ENCODE measurements around the gene CENPX. TPM values are rescaled to one million over a fixed set of nuclear protein-coding genes. Genes with fewer than 3 reads are reported as not detected.
A peak's percentile ranks its signal among the peaks of the same experiment; 100 is the strongest.

The CENPX gene
- total and polyA plus RNA-seq, 2 of the 13 experiments (the other 11 are each of a cell fraction or from before 2014, with no cell fraction given): 92.7 to 170 TPM

DNA sequence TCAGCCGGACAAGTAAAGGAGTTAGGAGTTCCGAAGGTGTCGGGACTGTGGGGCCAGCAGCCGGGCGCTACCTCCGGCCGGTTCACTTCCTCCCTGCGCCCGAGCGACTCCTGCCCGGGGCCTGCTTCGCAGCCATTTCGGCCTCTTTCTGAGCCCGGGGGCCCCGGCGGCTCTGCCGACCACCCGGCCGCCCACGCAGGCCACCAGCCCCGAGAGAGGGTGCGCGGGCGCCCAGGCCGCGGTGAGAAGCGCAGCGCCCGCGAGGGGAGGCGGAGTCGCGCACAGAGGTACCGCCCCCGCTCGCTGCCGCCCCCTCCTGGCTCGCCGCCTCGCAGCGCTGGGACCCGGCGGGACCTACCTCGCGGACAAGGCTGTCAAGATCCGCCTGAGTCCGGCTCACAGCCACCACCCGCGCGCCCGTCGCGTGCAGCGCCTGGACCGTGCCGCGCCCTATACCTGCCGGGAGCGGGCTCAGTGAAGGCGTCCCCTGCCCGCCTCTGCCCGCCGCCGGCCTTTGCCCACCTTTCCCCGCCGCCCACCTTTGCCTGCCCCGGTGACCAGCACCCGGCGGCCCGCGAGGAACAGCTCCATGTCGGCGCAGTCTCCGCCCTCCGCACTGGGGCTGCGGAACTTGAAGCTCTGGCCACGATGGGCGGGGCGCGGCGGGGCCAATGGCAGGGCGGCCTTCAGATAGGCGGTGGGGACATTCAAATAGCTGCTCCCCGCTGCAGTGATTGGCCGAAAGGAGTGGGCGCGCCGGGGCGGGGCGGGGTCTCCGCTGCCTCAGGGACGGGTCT, 14.6 kb upstream of the CENPX start, which contains the start of gene DCXR (continued):
- TF ChIP-seq, protein P1, sequence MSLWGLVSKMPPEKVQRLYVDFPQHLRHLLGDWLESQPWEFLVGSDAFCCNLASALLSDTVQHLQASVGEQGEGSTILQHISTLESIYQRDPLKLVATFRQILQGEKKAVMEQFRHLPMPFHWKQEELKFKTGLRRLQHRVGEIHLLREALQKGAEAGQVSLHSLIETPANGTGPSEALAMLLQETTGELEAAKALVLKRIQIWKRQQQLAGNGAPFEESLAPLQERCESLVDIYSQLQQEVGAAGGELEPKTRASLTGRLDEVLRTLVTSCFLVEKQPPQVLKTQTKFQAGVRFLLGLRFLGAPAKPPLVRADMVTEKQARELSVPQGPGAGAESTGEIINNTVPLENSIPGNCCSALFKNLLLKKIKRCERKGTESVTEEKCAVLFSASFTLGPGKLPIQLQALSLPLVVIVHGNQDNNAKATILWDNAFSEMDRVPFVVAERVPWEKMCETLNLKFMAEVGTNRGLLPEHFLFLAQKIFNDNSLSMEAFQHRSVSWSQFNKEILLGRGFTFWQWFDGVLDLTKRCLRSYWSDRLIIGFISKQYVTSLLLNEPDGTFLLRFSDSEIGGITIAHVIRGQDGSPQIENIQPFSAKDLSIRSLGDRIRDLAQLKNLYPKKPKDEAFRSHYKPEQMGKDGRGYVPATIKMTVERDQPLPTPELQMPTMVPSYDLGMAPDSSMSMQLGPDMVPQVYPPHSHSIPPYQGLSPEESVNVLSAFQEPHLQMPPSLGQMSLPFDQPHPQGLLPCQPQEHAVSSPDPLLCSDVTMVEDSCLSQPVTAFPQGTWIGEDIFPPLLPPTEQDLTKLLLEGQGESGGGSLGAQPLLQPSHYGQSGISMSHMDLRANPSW (CRISPR knock-in tag; IDR thresholded peaks at IDR 0.05; ENCODE audit: borderline replicate concordance): no peak
- TF ChIP-seq ZNF563 (CRISPR knock-in tag; IDR thresholded peaks at IDR 0.05) (peak; percentile 98), EED (CRISPR knock-in tag; IDR thresholded peaks at IDR 0.05) (peak; percentile 55), HOXA9 (CRISPR knock-in tag; IDR thresholded peaks at IDR 0.05; ENCODE audit: borderline replicate concordance) (0 out of 2 replicates have a peak, but pooled peaks have one; percentile 53), REPIN1 (CRISPR knock-in tag; IDR thresholded peaks at IDR 0.05; ENCODE audit: borderline replicate concordance, low read depth) (peak; percentile 61; the same call in 1 of the 2 replicates), NAIF1 (CRISPR knock-in tag; IDR thresholded peaks at IDR 0.05; ENCODE audit: borderline replicate concordance) (no peak), TBP (CRISPR knock-in tag; IDR thresholded peaks at IDR 0.05) (0 out of 2 replicates have a peak, but pooled peaks have one; percentile 62), PRDM15 (CRISPR knock-in tag; IDR thresholded peaks at IDR 0.05) (no peak), ZNF543 (CRISPR knock-in tag; IDR thresholded peaks at IDR 0.05) (peak; percentile 73), ZNF576 (CRISPR knock-in tag; IDR thresholded peaks at IDR 0.05) (no peak; the same call in 1 of the 2 replicates), ZNF577 (CRISPR knock-in tag; IDR thresholded peaks at IDR 0.05; ENCODE audit: borderline replicate concordance, low read depth) (no peak), KDM6A (CRISPR knock-in tag; IDR thresholded peaks at IDR 0.05; ENCODE audit: low read depth) (no peak), ZKSCAN8 (CRISPR knock-in tag; IDR thresholded peaks at IDR 0.05; ENCODE audit: borderline replicate concordance) (peak; percentile 14; the same call in 1 of the 2 replicates)
- TF ChIP-seq, protein P2, sequence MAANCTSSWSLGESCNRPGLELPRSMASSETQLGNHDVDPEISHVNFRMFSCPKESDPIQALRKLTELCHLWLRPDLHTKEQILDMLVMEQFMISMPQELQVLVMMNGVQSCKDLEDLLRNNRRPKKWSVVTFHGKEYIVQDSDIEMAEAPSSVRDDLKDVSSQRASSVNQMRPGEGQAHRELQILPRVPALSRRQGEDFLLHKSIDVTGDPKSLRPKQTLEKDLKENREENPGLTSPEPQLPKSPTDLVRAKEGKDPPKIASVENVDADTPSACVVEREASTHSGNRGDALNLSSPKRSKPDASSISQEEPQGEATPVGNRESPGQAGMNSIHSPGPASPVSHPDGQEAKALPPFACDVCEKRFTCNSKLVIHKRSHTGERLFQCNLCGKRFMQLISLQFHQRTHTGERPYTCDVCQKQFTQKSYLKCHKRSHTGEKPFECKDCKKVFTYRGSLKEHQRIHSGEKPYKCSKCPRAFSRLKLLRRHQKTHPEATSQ (CRISPR knock-in tag; IDR thresholded peaks at IDR 0.05; ENCODE audit: borderline replicate concordance): no peak
- TF ChIP-seq, protein P3, sequence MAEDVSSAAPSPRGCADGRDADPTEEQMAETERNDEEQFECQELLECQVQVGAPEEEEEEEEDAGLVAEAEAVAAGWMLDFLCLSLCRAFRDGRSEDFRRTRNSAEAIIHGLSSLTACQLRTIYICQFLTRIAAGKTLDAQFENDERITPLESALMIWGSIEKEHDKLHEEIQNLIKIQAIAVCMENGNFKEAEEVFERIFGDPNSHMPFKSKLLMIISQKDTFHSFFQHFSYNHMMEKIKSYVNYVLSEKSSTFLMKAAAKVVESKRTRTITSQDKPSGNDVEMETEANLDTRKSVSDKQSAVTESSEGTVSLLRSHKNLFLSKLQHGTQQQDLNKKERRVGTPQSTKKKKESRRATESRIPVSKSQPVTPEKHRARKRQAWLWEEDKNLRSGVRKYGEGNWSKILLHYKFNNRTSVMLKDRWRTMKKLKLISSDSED (CRISPR knock-in tag; IDR thresholded peaks at IDR 0.05): no peak

Measured in HepG2 (cell line).